HepG2 (cell line): ENCODE measurements around the gene BTF3L4. TPM values are rescaled to one million over a fixed set of nuclear protein-coding genes. Genes with fewer than 3 reads are reported as not detected.

Source experiments
- ATF1 ChIP-seq: IDR thresholded peaks from 2 replicates; pipeline ENCODE4 v1.6.1; 2016; ENCODE audit warnings: mild to moderate bottlenecking, control low read depth
- ATF7 ChIP-seq, 2 experiments: fragments of 450-650 bp in 1 of 2; sonication (generic) in 1 of 2; formaldehyde crosslinking in 1 of 2; IDR thresholded peaks; 2 replicates each; pipeline versions ENCODE4 v1.4.0 to v1.6.1; 2016 to 2020; ENCODE audit warnings: antibody characterized with exemption in 1 of 2, mild to moderate bottlenecking in 1 of 2, missing genetic modification reagents in 1 of 2
- FOXC1 ChIP-seq: sonication (generic); formaldehyde crosslinking; IDR thresholded peaks from 2 replicates; pipeline ENCODE4 v1.8.0; 2022; ENCODE audit warnings: mild to moderate bottlenecking, missing genetic modification reagents, borderline replicate concordance
- POLR2AphosphoS5 ChIP-seq: IDR thresholded peaks from 2 replicates; pipeline ENCODE4 v1.6.1; 2012; ENCODE audit warnings: low read depth, low read length
- RCOR2 ChIP-seq: IDR thresholded peaks from 2 replicates; pipeline ENCODE4 v1.6.1; 2016; ENCODE audit warnings: missing biosample characterization, missing genetic modification reagents
- SALL2 ChIP-seq: sonication (generic); formaldehyde crosslinking; IDR thresholded peaks from 2 replicates; pipeline ENCODE4 v1.8.1; 2023; ENCODE audit warnings: mild to moderate bottlenecking, missing genetic modification reagents, inconsistent platforms
- SIX4 ChIP-seq: sonication (generic); formaldehyde crosslinking; IDR thresholded peaks from 2 replicates; pipeline ENCODE4 v1.4.0; 2020; ENCODE audit warnings: missing genetic modification reagents
- ZNF547 ChIP-seq: sonication (generic); formaldehyde crosslinking; IDR thresholded peaks from 2 replicates; pipeline ENCODE4 v1.5.1; 2020; ENCODE audit warnings: mild to moderate bottlenecking, missing genetic modification reagents
- ZNF556 ChIP-seq: sonication (generic); formaldehyde crosslinking; IDR thresholded peaks from 2 replicates; pipeline ENCODE4 v1.4.0; 2020; ENCODE audit warnings: mild to moderate bottlenecking, missing genetic modification reagents, borderline replicate concordance
- ZNF619 ChIP-seq: sonication (generic); formaldehyde crosslinking; IDR thresholded peaks from 2 replicates; pipeline ENCODE4 v1.4.0; 2020; ENCODE audit warnings: mild to moderate bottlenecking, missing genetic modification reagents
- ZNF766 ChIP-seq: sonication (generic); formaldehyde crosslinking; IDR thresholded peaks from 2 replicates; pipeline ENCODE4 v1.5.0; 2020; ENCODE audit warnings: missing genetic modification reagents, borderline replicate concordance
- ZNF775 ChIP-seq: sonication (generic); formaldehyde crosslinking; IDR thresholded peaks from 2 replicates; pipeline ENCODE4 v1.4.0; 2020; ENCODE audit warnings: missing genetic modification reagents, mild to moderate bottlenecking, moderate library complexity, borderline replicate concordance
- ZNF782 ChIP-seq: sonication (generic); formaldehyde crosslinking; IDR thresholded peaks from 2 replicates; pipeline ENCODE4 v1.4.0; 2020; ENCODE audit warnings: missing genetic modification reagents, mild to moderate bottlenecking, borderline replicate concordance
- polyA plus RNA-seq, 8 experiments: library from polyadenylated mRNA; depleted of rRNA in 3 of 8; stranded (reverse) in 7 of 8; unstranded in 1 of 8; fragments of >200 nt; fragmentation: Illumina TruSeq in 4 of 8; extraction: Trizol in 4 of 8; gene quantifications; 2 replicates each; pipeline versions ENCODE4 v1.2.1 to v1.2.3, GENCODE V29; 2011 to 2016; ENCODE audit warnings: low read depth in 4 of 8, missing spikeins in 1 of 8, mixed read lengths in 1 of 8; ENCODE audit not compliant: insufficient read depth in 1 of 8
- total RNA-seq, 5 experiments: library from RNA; depleted of rRNA; stranded (reverse); fragments of >200 nt; fragmentation: Illumina TruSeq; extraction: Trizol; gene quantifications; 2 replicates each; pipeline ENCODE4 v1.2.3, GENCODE V29; 2016; ENCODE audit warnings: low read depth in 1 of 5
- TF ChIP-seq, protein P1 (sequence below): sonication (generic); formaldehyde crosslinking; IDR thresholded peaks from one replicate; pipeline ENCODE4 v1.5.1; 2020; ENCODE audit warnings: mild to moderate bottlenecking, missing genetic modification reagents; ENCODE audit errors: not compliant biosample characterization
- TF ChIP-seq, protein P2 (sequence below): sonication (generic); formaldehyde crosslinking; IDR thresholded peaks from 2 replicates; pipeline ENCODE4 v1.4.0; 2020; ENCODE audit warnings: missing genetic modification reagents, low read depth, mild to moderate bottlenecking, borderline replicate concordance
- TF ChIP-seq, protein P3 (sequence below): sonication (generic); formaldehyde crosslinking; IDR thresholded peaks from 2 replicates; pipeline ENCODE4 v1.4.0; 2020; ENCODE audit warnings: missing genetic modification reagents, borderline replicate concordance

The BTF3L4 gene
- total and polyA plus RNA-seq, 2 of the 13 experiments (the other 11 are each of a cell fraction or from before 2014, with no cell fraction given): 59.0 to 74.3 TPM

DNA sequence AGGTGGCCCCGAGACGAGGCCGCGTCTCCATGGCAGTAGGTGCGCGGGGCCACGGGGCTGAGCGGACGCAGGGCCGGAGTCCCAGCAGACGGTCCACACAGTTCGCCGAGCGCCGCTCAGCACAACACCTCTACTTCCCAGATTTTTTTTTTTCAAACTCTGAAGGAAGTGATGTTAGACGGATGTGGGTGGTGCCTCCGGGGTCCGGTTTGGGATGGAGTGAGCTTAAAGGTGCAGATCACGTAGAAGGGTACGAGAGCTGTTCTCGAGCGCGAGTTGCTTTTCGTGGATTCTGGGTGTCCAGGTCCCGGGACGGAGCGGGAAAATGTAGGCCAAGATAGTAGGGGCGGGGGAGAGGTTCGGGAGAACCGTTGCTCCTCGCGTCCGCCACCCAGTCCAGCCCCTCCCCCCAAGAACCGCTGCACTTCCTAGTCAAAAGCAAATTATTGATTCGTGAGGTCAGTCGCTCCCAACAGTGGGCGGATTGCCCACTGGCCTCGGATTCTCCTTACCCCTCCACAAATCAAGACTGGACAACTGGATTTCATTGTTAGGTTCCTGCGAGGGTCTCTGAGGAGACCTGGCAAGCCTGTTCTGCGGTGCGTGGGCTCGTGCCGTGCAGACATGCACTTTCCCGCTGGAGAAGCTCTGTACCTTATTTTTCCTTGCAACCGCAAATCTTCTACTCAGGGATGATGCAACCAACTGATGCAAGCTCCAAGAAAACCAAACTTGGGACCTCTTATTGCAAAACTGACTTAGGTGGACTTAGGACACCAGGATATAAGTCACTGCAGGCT is 829 bp upstream of the BTF3L4 start, which contains the start of gene TXNDC12 (continued):
- 0 out of 2 replicates have a peak, but pooled peaks have one; percentile 46 for TF ChIP-seq ZNF619 (CRISPR knock-in tag)
- peak; percentile 5; the same call in 1 of the 2 replicates for TF ChIP-seq ZNF556
- TF ChIP-seq, protein P1, sequence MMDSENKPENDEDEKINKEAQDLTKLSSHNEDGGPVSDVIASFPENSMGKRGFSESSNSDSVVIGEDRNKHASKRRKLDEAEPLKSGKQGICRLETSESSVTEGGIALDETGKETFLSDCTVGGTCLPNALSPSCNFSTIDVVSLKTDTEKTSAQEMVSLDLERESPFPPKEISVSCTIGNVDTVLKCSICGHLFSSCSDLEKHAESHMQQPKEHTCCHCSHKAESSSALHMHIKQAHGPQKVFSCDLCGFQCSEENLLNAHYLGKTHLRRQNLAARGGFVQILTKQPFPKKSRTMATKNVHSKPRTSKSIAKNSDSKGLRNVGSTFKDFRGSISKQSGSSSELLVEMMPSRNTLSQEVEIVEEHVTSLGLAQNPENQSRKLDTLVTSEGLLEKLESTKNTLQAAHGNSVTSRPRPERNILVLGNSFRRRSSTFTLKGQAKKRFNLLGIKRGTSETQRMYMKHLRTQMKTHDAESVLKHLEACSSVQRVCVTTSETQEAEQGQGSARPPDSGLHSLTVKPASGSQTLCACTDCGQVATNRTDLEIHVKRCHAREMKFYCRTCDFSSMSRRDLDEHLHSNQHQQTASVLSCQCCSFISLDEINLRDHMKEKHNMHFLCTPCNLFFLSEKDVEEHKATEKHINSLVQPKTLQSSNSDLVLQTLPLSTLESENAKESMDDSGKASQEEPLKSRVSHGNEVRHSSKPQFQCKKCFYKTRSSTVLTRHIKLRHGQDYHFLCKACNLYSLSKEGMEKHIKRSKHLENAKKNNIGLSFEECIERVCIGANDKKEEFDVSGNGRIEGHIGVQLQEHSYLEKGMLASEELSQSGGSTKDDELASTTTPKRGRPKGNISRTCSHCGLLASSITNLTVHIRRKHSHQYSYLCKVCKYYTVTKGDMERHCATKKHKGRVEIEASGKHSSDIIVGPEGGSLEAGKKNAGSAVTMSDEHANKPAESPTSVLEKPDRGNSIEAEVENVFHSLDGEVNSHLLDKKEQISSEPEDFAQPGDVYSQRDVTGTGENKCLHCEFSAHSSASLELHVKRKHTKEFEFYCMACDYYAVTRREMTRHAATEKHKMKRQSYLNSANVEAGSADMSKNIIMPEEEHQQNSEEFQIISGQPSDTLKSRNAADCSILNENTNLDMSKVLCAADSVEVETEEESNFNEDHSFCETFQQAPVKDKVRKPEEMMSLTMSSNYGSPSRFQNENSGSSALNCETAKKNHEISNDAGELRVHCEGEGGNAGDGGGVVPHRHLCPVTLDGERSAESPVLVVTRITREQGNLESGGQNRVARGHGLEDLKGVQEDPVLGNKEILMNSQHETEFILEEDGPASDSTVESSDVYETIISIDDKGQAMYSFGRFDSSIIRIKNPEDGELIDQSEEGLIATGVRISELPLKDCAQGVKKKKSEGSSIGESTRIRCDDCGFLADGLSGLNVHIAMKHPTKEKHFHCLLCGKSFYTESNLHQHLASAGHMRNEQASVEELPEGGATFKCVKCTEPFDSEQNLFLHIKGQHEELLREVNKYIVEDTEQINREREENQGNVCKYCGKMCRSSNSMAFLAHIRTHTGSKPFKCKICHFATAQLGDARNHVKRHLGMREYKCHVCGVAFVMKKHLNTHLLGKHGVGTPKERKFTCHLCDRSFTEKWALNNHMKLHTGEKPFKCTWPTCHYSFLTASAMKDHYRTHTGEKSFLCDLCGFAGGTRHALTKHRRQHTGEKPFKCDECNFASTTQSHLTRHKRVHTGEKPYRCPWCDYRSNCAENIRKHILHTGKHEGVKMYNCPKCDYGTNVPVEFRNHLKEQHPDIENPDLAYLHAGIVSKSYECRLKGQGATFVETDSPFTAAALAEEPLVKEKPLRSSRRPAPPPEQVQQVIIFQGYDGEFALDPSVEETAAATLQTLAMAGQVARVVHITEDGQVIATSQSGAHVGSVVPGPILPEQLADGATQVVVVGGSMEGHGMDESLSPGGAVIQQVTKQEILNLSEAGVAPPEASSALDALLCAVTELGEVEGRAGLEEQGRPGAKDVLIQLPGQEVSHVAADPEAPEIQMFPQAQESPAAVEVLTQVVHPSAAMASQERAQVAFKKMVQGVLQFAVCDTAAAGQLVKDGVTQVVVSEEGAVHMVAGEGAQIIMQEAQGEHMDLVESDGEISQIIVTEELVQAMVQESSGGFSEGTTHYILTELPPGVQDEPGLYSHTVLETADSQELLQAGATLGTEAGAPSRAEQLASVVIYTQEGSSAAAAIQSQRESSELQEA (CRISPR knock-in tag): peak; percentile 51
- TF ChIP-seq, protein P2, sequence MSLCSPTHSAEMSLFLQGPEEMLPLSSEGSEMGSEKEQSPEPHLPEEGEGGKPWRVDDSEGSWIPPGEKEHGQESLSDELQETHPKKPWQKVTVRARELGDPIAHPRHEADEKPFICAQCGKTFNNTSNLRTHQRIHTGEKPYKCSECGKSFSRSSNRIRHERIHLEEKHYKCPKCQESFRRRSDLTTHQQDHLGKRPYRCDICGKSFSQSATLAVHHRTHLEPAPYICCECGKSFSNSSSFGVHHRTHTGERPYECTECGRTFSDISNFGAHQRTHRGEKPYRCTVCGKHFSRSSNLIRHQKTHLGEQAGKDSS (CRISPR knock-in tag): peak; percentile 23; the same call in 1 of the 2 replicates
- no peak for TF ChIP-seq ZNF766 (CRISPR knock-in tag)
- TF ChIP-seq SIX4 (CRISPR knock-in tag): peak; percentile 48; the same call in 1 of the 2 replicates
- TF ChIP-seq ZNF547: peak; percentile 54; the same call in 1 of the 2 replicates
- peak; percentile 85 for TF ChIP-seq ATF1
- TF ChIP-seq POLR2AphosphoS5: peak; percentile 93
- peak; percentile 14; the same call in 1 of the 2 replicates for TF ChIP-seq ATF7 (IDR thresholded peaks at IDR 0.05)
- TF ChIP-seq ATF7 (CRISPR knock-in tag; IDR thresholded peaks at IDR 0.05): no peak; the same call in none of the 2 replicates
- TF ChIP-seq ZNF782 (CRISPR knock-in tag): no peak; the same call in 1 of the 2 replicates
- peak; percentile 78; the same call in 1 of the 2 replicates for TF ChIP-seq SALL2 (CRISPR knock-in tag)
- TF ChIP-seq, protein P3, sequence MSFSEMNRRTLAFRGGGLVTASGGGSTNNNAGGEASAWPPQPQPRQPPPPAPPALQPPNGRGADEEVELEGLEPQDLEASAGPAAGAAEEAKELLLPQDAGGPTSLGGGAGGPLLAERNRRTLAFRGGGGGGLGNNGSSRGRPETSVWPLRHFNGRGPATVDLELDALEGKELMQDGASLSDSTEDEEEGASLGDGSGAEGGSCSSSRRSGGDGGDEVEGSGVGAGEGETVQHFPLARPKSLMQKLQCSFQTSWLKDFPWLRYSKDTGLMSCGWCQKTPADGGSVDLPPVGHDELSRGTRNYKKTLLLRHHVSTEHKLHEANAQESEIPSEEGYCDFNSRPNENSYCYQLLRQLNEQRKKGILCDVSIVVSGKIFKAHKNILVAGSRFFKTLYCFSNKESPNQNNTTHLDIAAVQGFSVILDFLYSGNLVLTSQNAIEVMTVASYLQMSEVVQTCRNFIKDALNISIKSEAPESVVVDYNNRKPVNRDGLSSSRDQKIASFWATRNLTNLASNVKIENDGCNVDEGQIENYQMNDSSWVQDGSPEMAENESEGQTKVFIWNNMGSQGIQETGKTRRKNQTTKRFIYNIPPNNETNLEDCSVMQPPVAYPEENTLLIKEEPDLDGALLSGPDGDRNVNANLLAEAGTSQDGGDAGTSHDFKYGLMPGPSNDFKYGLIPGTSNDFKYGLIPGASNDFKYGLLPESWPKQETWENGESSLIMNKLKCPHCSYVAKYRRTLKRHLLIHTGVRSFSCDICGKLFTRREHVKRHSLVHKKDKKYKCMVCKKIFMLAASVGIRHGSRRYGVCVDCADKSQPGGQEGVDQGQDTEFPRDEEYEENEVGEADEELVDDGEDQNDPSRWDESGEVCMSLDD: no peak
- TF ChIP-seq ZNF775 (CRISPR knock-in tag): peak; percentile 13; the same call in 1 of the 2 replicates
- peak; percentile 22; the same call in 1 of the 2 replicates for TF ChIP-seq RCOR2 (CRISPR knock-in tag)
- TF ChIP-seq FOXC1 (CRISPR knock-in tag): peak; percentile 77; the same call in 1 of the 2 replicates
